GM19455 (cell line): ENCODE data around the gene EIF3B.
"Not testable (repeated sequence)": the region's sequence is repeated elsewhere in the genome, so short reads cannot be mapped to it uniquely, and the experiment has no call there.

Experiments
- ATAC-seq: cut with Tn5 transposase; IDR thresholded peaks from one replicate; pipeline ENCODE4 v1.9.1; 2021; ENCODE audit not compliant: unreplicated experiment

The EIF3B gene

DNA sequence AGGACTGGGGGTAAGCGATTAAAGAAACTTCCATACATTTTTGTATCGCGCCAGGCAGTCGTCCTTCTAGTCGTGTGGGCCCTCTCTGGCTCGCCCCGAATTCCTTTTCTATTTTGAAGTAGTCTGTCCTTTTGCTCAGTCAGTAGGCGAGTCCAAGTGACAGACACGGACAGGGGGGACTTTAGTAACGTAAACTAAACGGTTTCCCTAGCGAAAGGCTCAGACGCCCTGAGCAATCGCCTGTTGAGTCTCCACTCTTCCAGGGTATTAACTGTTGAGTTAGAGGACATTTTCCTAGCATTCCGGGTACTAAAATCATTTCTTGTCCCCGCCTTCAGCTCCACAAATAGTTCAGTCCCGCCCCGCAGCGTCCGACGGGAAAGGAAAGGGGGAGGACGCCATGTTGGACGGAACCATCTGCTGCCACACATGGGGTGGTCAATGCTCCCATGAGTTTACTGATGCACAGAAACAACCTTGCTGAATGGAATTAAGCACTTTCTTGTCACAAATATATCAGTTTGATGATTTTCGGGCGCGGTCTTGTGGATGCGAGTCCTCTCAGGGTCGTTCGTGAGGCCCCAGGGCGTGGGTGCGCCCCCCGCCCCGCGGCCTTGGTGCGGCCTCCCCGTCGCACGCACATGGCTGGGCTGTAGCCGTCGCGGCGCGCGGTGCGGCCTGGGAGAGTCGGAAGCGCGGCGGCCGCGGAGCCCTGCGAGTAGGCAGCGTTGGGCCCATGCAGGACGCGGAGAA, at the start of gene EIF3B:
TSS of gene EIF3B (plus strand) at position 642 of the 753 bp plus-strand sequence. CDS start at position 737, 95 bp downstream.
- ATAC-seq: peak; percentile 75

DNA sequence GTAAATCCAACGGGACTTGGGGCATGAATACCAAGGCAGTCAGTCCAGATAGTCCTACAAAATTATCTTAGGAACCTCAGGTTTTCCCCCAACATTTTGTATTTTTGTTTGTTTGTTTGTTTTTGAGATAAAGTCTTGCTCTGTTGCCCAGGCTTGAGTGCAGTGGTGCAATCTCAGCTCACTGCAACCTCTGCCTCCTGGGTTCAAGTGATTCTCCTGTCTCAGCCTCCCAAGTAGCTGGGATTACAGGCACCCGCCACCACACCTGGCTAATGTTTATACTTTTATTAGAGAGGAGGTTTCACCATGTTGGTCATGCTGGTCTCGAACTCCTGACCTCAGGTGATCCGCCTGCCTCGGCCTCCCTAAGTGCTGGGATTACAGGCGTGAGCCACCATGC, 49.4 kb upstream of the EIF3B start:
- ATAC-seq: not testable (repeated sequence)

DNA sequence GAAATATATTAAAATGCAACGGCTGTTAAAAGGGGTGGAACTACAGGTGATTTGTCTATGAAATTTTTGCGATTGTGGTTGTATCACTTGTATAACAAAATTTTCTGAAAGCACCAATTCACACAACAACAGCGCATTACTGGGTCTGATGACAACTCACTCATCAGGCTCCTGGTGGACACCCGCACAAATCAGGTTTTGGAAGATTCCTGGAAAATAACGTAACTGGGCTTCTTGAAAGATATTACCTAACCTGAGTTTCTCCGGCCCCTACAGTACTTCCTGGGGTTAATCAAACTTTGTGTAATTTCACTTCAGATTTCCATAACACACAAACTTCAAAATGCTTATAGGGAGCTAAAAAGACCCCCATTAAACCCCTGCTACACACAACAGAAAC, 47.9 kb upstream of the EIF3B start:
- ATAC-seq: no peak

DNA sequence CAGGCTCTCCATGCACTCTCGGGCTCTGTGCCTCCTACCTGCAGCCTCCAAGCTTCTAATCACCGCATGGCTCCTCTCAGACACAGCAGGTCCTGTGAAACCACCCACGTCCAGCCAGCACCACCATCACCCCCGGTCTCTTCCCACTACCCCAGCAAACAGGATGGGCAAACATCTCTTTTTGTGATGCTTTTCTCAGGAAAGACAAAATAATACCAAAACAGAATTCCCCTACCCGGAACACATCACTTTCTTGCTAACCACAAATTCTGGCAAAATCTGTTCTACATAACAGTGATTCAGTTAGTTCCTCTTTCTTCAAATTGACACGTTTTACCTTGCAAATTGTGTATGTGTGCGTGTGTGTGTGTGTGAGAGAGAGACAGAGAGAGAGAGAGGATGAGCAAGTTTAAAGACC, 46.9 kb upstream of the EIF3B start:
- ATAC-seq: no peak

DNA sequence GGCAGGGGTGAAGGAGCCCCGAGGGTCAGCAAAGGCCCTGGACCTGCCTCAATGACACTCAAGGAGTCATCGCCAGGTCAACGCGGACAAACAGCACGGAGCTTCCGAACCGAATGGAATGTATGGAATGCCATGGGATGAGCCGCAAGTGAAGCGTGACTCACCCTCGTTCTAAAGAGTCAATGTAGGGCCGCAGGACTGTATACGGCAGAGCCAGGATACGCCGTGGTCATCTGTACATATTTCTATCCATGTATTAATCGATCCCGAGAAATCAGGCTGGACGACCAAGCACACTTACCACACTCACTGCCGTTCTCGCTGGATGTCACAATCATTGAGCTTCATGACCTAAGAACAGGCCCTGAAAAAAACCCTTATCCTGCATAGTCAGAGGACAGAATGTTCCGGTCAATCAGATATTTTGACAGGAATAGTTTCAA, 44.7 kb upstream of the EIF3B start:
- ATAC-seq: no peak

DNA sequence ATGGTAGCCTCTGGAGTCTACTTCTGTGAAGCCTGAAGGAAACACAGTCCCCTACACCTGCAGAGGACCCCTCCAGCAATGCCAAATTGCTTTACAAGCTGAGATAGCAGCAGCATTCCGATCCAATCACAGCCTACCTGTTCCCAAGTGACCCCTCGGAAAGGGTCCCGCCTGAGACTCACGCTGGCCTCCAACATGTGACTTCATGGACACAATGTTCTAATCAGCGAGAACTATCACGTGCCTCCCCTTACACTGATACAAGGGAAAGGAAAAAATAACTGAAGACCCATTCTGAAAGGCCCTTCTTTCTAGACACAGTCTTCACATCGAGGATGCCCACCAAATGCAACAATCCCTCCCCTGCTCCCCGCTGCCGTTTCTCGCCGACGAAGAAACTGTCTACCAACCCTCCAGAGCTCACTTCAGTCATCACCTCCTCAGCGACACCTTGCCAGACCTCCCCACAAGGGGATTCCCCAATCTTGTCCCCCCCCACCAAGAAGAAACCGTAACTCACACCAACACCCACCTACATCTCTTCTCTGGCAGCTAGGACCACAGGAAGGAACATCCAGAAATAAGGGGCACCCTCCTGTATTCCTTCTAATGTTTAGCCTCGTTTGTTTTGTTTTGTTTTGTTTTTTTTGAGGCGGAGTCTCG, 42.2 kb upstream of the EIF3B start:
- ATAC-seq: no peak

DNA sequence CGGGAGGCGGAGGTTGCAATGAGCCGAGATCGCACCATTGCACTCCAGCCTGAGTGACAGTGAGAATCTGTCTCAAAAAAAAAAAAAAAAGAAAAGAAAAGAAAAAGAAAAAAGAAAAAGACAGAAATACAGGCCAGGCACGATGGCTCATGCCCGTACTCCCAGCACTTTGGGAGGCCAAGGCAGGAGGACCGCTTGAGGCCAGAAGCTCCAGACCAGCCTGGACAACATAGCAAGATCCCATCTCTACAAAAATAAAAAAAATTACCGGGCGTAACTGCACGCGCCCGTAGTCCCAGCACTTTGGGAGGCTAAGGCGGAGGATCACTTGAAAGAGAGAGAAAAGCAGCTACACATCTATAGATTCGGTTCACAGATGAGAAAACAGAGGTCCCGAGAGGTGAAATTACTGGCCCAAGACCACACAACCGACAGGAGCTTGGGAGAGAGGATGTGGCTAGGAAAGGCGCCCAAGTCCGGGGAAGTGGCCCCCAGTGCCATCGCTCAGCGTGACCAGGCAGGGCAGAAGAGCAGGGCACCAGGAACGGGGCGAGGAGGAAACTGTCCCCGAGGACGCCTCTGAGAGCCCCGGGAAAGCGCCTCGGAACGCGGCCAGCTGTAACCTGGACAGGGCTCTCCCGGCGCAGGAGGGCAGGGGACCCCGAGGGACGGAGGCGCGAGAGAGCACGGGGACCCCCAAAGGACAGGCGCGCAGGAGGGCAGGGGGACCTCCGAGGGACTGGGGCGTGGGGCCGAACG, 41.0 kb upstream of the EIF3B start:
- peak; percentile 14 for ATAC-seq

DNA sequence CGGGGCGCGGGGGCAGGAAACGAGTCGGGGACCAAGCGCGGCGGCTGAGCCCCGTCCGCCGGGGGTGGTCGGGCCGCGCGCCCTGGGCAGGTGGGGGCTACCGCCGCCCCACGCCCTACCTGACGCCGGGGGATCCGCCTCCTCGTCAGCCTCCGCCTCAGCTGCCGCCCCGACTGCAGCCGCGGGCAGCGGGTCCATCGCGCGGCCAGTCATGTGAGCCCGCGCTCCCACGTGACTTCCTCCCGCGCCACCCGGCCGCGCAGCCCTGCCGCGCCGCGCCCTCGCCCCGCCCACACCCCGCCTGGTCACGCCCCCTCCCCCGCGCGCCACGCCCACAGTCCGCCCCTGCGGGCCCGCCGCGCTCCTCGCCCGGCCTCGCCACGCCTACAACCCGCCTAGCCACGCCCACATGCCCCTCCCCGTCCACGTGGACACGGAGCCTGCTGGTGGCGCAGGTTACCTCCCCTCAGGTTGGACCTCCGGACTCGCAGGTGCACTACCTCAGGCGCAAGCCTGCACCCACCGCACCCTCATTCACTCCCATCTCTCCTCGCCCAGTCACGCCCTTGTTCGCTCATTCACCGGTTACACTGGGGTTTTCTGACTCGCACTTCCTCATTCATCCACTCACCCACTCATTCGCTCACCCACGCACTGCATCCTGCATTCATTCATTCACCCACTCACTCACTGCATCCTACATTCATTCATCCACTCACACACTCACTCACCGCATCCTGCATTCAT, 40.2 kb upstream of the EIF3B start, which contains the start of gene SNX8:
TSS of gene SNX8 (minus strand) at position 233 of the 747 bp plus-strand sequence. CDS start at position 213, 20 bp downstream.
- ATAC-seq: peak; percentile 65

DNA sequence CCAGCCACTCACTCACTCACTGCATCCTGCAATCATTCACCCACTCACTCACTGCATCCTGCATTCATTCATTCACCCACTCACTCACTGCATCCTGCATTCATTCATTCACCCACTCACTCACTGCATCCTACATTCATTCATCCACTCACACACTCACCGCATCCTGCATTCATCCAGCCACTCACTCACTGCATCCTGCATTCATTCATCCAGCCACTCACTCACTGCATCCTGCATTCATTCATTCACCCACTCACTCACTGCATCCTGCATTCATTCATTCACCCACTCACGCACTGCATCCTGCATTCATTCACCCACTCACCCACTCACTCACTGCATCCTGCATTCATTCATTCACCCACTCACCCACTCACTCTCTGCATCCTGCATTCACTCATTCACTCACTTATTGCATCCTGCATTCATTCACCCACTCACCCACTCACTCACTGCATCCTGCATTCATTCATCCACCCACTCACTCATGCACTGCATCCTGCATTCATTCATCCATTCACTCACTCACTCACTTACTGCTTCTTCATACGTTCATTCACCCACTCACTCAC, 39.6 kb upstream of the EIF3B start:
- not testable (repeated sequence) for ATAC-seq

DNA sequence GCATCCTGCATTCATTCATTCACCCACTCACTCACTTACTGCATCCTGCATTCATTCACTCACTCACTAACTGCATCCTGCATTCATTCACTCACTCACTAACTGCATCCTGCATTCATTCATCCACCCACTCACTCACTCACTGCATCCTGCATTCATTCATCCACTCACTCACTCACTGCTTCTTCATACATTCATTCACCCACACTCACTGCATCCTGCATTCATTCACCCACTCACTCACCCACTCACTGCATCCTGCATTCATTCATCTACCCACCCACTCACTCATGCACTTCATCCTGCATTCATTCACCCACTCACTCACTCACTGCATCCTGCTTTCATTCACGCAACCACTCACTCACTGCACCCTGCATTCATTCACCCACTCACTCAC, 38.8 kb upstream of the EIF3B start:
- no peak for ATAC-seq

DNA sequence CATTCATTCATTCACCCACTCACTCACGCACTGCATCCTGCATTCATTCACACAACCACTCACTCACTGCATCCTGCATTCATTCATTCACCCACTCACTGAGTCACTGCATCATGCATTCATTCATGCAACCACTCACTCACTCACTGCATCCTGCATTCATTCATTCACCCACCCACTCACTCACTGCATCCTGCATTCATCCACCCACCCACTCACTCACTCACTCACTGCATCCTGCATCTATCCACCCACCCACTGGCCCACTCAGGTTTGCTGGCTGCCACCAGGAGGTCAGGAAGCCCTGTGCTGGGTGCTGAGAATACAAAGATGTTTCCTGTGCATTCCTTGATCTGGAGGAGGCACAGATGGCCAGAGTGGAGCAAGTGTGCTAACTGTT, 38.0 kb upstream of the EIF3B start:
- ATAC-seq: no peak

DNA sequence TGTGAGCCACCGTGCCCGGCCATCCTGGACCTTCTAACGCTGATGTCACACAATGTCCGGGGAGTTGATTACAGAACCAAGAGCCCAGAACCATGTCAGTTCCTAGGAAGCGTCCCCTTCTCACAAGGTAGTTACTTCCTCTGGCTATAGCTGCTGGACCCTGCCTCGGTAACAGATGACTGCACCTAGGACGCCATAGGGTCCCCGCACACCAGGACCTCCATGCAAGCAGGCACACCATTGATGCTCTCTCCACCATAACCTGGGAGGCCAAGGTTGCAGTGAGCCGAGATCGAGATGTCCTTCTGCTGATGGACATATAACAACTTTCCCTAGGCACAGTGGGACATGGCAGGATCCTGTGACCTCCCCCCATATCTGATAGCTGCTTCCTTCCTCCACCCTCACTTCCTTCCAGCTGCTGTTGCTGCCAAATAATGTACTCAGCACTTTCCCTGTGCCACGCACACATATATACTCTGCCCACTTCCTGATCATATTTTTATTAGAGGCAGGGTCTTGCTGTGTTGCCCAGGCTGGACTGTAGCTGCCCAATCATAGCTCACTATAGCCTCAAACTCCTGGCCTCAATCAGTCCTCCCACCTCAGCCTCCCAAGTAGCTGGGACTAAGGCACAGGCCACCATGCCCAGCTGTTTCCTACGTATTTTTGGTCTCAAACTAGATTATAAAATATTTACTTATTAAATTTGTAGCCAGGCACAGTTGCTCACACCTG, 36.9 kb upstream of the EIF3B start:
- no peak for ATAC-seq

DNA sequence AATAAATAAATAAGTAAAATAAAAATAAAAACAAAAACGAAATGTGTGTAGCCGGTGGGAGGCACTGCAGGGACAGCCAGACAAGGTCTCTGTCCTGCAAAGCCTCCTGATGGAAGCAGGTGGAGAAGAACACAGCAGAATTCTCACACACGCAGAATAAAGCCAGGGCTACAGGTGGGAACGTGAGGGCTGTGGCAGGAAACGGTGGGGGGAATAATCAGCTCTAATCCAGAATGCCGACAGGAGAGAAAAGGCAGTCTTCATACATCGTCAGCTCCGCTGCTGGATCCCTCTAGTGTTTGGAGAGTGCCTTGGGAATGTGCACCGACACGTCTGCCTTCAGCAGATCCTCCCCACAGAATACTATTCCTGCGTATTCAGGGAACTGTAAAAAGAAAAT, 33.6 kb upstream of the EIF3B start:
- ATAC-seq: no peak

DNA sequence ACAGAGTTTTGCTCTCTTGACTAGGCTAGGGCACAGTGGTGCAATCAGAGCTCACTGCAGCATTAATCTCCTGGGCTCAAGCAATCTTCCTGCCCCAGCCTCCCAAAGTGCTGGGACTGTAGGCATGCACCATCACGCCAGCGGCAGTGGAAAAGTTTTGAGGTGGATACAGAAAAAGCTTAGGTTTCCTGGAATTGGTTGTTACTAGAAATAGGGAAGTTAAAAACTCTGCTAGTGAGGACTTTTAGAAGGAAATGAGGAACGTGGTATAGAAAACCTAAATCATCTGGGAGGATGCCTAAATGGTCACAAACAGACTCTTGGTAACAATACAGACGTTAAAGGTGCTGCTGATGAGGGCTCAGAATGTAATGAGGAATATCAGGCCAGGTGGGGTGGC, 29.5 kb upstream of the EIF3B start:
- no peak for ATAC-seq

DNA sequence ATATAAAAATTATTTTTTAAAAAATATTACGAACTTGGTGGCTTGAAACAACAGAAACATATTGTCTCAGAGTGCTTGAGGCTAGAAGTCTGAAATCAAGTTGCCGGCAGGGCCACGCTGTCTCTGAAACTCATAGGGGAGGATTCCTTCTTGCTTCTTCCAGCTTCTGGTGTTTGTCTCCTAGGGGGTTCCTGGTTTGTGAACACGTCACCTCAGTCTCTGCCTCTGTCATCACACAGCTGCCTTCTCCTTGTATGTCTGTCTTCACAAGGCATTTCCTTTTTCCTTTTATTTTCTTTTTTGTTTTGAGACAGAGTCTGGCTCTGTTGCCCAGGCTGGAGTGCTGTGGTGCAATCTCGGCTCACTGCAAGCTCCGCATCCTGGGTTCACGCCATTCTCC, 27.7 kb upstream of the EIF3B start:
- ATAC-seq: no peak

DNA sequence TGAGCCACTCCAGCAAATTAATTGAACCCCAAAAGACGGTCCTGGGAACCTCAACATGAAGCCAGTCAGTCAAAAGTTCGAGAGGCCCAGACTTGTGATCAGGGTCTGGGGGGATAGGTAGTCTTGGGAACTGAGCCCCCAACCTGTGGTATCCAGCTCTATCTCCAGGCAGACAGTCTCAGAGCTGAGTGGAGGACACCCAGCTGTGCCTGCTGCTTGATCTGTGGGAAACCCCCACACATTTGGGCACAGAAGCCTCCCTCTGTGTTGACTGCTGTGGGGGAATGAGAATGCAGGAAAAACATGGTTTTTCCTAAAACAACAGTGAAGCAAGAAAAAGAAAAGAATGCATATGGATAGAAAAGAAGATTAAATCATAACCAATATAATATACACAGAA, 24.1 kb upstream of the EIF3B start:
- no peak for ATAC-seq

DNA sequence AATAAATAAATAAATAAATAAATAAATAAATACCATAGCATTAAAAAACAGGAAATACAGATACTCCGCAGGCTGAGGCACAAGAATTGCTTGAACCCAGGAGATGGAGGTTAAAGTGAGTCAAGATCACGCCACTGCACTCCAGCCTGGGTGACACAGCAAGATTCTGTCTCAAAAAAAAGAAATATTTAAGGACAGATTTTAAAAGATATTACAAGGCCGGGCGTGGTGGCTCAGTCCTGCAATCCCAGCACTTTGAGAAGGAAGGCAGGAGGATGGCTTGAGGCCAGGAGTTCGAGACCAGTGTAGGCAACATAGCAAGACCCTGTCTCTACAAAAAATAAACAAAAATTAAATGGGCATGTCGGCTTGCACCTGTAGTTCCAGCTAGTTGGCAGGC, 22.9 kb upstream of the EIF3B start:
- ATAC-seq: no peak

DNA sequence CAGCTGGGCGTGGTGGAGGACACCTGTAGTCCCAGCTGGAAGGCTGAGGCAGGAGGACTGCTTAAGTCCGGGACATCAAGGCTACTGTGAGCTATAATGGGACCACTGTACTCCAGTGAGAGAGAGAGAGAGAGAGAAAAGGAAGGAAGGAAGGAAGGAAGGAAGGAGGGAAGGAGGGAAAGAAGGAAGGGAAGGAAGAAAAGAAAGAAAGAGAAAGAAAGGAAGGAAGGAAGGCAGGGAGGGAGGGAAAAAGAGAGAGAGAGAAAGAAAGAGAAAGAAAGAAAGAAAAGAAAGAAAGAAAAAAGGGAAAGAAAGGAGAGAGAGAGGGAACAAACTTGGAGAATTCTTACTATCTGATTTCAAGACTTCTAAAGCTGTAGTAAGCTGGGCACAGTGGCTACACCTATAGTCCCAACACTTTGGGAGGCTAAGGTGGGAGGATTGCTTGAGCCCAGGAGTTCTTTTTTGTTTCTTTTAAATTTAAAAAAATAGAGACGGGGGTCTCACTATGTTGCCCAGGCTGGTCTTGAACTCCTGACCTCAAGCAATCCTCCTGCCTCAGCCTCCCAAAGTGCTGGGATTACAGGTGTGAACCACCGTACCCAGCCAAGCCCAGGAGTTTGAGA, 21.9 kb upstream of the EIF3B start:
- ATAC-seq: not testable (repeated sequence)

DNA sequence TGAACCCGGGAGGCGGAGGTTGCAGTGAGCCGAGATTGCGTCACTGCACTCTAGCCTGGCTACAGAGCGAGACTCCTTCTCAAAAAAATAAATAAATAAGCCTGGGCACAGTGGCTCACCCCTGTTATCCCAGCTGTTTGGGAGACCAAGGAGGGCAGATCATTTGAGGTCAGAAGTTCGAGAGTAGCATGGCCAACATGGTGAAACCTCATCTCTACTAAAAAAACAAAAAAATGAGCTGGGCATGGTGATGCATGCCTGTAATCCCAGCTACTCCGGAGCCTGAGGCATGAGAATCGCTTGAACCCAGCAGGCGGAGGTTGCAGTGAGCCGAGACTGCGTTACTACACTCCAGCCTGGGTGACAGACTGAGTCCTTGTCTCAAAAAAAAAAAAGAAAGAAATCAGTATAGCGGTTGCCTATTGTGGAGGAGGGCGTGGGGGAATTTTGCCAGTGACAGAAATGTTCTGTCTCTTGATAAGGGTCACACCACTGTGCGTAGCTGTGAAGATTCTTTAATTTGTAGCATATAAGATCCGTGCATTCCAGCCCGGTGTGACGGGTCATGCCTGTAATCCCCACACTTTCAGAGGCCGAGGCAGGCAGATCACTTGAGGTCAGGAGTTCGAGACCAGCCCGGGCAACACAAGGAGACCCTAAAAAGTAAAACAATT, 17.9 kb upstream of the EIF3B start:
- ATAC-seq: no peak
